Retinal pigment epithelial cell (primary cell): ENCODE data around the gene GRIA1.

Experiments used
- DNase-seq: peaks from one replicate; pipeline ENCODE4 v3.0.0-alpha.2; 2010; ENCODE audit warnings: low read depth
- H3K4me3 ChIP-seq: 2 replicates; pipeline ENCODE4 v1.5.1; 2011; ENCODE audit warnings: mild to moderate bottlenecking, low read length, control low read depth, moderate library complexity
- CTCF ChIP-seq: conservative IDR thresholded peaks from 2 replicates; pipeline ENCODE4 v1.5.1; 2011; ENCODE audit warnings: low read depth, low read length, control low read depth, inconsistent platforms

The GRIA1 gene

GRCh38 chr5:153490118-153491037, at the start of gene GRIA1:
TSS of gene GRIA1 (plus strand) at chr5:153490670.
- no peak for DNase-seq

GRCh38 chr5:153445875-153446579, 44.4 kb upstream of the GRIA1 start:
- DNase-seq: peak; percentile 7
- H3K4me3 ChIP-seq: no peak overlapping the region
- no peak for TF ChIP-seq CTCF

More at GRCh38 chr5:153490118-153491037, at the start of gene GRIA1:
- no peak for TF ChIP-seq CTCF
- peak within 1 kb of the TSS; percentile 46 for H3K4me3 ChIP-seq

- no peak overlapping the region for H3K4me3 ChIP-seq
- TF ChIP-seq CTCF: no peak
- no peak for DNase-seq
These were observed 42.9 kb upstream of the GRIA1 start for GRCh38 chr5:153447534-153447933.

- no peak for DNase-seq
- TF ChIP-seq CTCF: no peak
- no peak overlapping the region for H3K4me3 ChIP-seq
These were observed 34.1 kb upstream of the GRIA1 start for GRCh38 chr5:153456354-153456753.

GRCh38 chr5:153456993-153457392, 33.5 kb upstream of the GRIA1 start:
- H3K4me3 ChIP-seq: no peak overlapping the region
- no peak for TF ChIP-seq CTCF
- DNase-seq: no peak

- no peak for TF ChIP-seq CTCF
- no peak overlapping the region for H3K4me3 ChIP-seq
- no peak for DNase-seq
These were observed 32.2 kb upstream of the GRIA1 start for GRCh38 chr5:153458268-153458667.
